SK-N-SH (cell line): ENCODE measurements around the gene MBD4.

Experiments
- EZH2phosphoT487 ChIP-seq: fragments of 200-600 bp; sonication (generic); IDR thresholded peaks from 2 replicates; pipeline ENCODE4 v1.6.1; 2017; ENCODE audit warnings: low read depth, mixed run types, mild to moderate bottlenecking, antibody characterized with exemption, moderate library complexity, borderline replicate concordance
- NFIC ChIP-seq: IDR thresholded peaks from 2 replicates; pipeline ENCODE4 v1.4.0; 2012; ENCODE audit warnings: borderline replicate concordance

GRCh38 chr3:129449279-129450115 is 9.7 kb upstream of the MBD4 start:
- no peak for TF ChIP-seq NFIC
- no peak for TF ChIP-seq EZH2phosphoT487
